ENCODE measurements around the gene CNN1.

CNN1 gene

DNA sequence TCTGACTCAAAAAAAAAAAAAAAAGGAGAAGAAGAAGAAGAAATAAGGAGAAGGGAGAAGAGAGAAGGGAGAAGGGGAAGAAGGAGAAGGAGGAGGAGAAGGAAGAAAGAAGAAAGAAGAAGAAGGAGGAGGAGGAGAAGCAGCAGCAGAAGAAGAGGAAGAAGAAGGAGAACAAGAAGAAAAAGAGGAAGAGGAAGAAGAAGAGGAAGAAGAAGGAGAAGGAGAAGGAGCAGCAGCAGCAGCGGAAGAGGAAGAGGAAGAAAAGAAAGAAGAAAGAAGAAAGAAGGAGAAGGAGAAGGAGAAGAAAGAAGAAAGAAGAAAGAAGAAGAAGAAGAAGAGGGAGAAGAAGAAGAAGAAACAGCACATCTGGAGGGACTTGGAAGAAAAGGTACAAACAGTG, 4.1 kb upstream of the CNN1 start:
- DNase-seq (ENCODE audit: low read depth in 2 of 2) = no peak

DNA sequence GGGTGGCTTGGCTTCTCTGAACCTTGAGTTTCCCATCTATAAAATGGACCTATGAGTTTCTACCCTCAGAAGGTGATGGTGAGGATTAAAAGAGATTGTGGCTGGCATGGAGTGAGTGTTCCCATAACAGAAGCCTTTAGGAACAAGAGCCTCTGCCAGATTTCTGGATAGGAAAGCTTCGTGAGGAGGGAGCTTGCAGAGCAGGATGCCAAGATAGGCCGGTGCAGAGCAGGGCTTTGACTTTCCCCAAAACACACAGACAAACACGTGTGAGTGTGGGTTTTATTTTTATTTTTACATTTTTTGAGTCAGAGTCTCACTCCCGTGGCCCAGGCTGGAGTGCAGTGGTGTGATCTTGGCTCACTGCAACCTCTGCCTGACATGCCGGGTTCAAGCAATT, 3.7 kb upstream of the CNN1 start:
- DNase-seq (ENCODE audit: low read depth in 2 of 2) = no peak

GRCh38 chr19:11535792-11536595, 2.7 kb upstream of the CNN1 start:
- peak; percentile 85 to 88 for DNase-seq (ENCODE audit: low read depth in 2 of 2)

- DNase-seq (ENCODE audit: low read depth in 2 of 2) = no peak
These were observed 1.1 kb downstream of the CNN1 start for GRCh38 chr19:11539495-11540365.

GRCh38 chr19:11540645-11541044, 2.0 kb downstream of the CNN1 start:
- DNase-seq (ENCODE audit: low read depth in 2 of 2) = no peak

DNA sequence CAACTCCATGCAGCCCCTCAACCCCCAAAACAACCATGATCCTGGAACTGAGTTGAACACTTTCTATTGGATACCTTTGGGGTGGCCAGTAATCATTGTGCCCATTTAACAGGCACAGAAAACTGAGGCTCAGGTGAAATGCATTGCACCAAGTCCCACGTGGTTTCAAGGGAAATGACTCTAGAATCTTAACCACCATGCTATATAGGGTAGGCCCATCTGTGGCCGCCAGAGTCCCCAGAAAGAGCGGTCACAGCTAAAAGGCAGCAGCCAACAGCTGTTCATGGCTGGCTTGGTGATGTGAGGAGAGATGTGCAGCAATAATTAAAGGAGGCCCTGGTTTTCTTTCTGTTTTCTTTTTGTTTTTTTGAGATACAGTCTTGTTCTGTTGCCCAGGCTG, 2.6 kb downstream of the CNN1 start:
- DNase-seq (ENCODE audit: low read depth in 2 of 2) = no peak

DNA sequence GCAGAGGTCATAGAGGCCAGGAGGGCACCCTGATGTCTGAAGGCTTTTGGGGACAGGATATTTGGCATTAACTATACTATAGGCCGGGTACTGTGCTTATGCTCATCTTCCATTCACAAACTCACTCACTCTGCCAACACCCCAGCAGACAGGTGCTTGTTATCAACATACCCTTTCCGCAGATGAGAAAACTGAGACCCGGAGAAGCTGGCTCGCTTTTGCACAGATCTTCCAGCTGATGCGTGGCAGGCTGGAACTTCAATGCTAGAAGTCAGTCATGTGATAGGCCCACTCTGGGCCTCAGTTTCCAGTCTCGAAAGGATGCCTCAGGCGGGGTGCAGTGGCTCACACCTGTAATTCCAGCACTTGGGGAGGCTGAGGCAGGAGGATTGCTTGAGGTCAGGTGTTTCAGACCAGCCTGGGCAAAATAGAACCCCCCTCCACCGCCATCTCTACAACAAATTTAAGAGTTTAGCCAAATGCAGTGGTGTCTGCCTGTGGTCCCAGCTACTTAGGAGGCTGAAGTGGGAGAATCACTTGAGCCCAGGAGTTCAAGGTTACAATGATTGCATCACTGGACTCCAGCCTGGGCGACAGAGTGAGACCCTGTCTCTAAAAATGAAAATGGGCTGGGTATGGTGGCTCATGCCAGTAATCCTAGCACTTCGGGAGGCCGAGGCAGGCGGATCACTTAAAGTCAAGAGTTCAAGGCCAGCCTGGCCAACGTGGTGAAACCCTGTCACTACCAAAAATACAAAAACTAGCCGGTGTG, 9.5 kb downstream of the CNN1 start:
- DNase-seq (ENCODE audit: low read depth in 2 of 2) = no peak

- DNase-seq (ENCODE audit: low read depth in 2 of 2) = no peak
These were observed 10.8 kb downstream of the CNN1 start for GRCh38 chr19:11549386-11549953.

- no peak for DNase-seq (ENCODE audit: low read depth in 2 of 2)
These were observed 11.6 kb downstream of the CNN1 start for GRCh38 chr19:11550265-11550664.

DNA sequence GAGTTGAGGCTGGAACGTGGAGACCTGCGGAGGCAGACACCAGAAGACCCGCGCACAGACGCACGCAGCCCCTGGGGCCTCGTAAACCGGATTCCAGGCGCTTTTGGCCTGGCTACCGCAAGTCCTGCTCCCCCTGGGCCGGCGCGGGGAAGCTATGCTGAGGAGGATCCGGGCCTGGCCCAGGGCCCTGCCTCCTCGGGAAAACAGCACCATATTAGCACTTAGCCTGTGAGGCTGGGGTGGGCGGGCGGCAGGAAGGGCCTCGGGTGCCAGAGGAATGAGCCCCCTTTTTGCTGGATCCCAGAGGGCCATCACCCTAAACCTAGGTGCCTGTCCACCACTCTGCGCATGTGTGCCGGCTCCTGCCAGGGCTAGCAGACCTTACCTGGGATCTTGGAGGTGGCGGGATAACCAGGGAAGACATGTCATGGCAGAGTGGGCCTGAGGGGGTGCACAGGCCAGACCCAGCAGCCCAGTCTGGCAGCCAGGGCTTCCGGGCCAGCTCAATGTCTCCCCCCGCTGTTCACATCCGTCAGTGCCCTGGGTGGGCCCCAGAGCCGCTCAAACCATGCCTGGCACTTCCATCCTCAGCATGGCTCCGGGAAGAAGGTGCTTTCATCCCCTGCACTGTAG, 13.1 kb downstream of the CNN1 start:
- DNase-seq (ENCODE audit: low read depth in 2 of 2) = no peak

- DNase-seq (ENCODE audit: low read depth in 2 of 2) = no peak
These were observed 14.2 kb downstream of the CNN1 start for GRCh38 chr19:11552666-11553372.

- DNase-seq (ENCODE audit: low read depth in 2 of 2) = no peak
These were observed 15.5 kb downstream of the CNN1 start for GRCh38 chr19:11554160-11554559.

DNA sequence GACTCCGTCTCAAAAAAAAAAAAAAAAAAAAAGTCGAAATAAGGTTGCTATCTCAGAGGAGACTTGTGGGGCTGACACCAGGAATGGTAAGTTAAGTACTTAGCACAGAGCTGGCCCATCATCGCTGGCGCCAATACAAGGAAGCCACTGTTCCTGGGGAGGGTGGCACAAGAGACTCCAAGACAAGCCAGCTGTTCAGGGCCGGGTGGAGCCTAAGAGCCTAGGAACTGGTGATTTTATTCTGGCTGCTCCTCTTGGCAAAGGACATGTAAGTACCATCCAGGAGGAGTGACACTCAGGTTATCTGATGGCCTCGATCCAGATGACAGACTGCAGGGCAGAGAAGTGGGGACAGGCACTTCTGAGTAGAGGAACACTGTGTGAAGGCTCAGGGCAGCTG, 16.6 kb downstream of the CNN1 start:
- DNase-seq (ENCODE audit: low read depth in 2 of 2) = no peak

GRCh38 chr19:11556634-11557420, 18.2 kb downstream of the CNN1 start:
- no peak for DNase-seq (ENCODE audit: low read depth in 2 of 2)

GRCh38 chr19:11558881-11559828, 20.5 kb downstream of the CNN1 start, which contains the start of gene ELOF1:
ELOF1 (minus strand) TSS chr19:11559230; CDS start chr19:11554347, 4,883 bp downstream.
- DNase-seq (ENCODE audit: low read depth in 2 of 2) = peak; percentile 95 to 97

DNA sequence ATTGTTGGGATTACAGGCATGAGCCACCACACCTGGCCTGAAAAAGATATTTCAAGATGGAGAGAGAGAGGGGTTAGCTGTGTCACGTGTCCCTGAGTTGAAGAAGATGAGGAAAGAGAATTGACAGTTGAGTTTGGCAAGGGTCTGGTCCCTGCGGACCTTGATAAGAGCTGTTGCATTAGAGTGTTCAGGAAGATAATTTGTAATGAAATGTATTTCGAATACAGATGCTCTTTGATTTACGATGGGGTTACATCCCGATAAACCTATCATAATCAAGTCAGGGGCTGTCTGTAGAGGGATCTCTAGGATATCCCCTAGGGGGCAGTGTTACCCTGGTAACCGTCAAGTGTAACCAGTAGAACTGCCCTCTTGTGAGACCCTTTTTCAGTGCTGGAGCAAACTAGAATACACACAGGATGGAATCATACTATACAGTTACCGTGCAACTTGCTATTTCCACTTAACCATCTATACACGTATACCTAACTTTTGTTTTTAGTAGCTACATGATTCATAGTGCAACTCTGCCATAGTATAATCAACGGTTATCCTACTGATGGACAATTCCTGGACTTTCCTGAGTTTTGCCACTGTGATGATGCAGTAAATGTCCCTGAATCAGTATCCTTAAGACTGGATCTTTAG, 21.9 kb downstream of the CNN1 start:
- peak in 1 of 2 donors; percentile 59 for DNase-seq (ENCODE audit: low read depth in 2 of 2)

- DNase-seq (ENCODE audit: low read depth in 2 of 2) = no peak
These were observed 24.9 kb downstream of the CNN1 start for GRCh38 chr19:11563532-11563931.
